IPS-NIHi7 (cell line): ENCODE measurements around the gene GDF10.

Experiments
- DNase-seq: peaks from one replicate; pipeline ENCODE4 v3.0.0; 2012; ENCODE audit warnings: mixed read lengths; ENCODE audit errors: extremely low spot score

Gene GDF10

DNA sequence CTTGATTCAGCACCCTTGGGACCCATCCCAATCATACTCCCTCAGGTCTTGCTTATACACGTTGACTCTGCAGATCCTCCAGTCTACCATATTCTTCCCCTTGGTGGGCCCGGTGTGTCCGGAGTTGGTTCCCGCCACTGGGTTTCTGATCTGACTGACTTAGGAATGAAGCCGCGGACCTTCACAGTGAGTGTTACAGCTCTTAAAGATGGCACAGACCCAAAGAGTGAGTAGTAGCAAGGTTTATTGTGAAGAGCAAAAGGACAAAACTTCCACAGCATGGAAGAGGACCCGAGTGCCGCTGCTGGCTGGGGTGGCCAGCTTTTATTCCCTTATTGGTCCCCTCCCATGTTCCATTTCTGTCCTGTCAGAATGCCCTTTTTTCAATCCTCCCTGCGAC lies 5.9 kb upstream of the GDF10 start:
- DNase-seq = no peak

GRCh38 chr10:47294501-47294900 lies 5.5 kb upstream of the GDF10 start:
- DNase-seq = no peak

GRCh38 chr10:47295411-47295810 lies 4.6 kb upstream of the GDF10 start:
- no peak for DNase-seq

- DNase-seq = no peak
These were observed 3.7 kb upstream of the GDF10 start for GRCh38 chr10:47296156-47296894.

DNA sequence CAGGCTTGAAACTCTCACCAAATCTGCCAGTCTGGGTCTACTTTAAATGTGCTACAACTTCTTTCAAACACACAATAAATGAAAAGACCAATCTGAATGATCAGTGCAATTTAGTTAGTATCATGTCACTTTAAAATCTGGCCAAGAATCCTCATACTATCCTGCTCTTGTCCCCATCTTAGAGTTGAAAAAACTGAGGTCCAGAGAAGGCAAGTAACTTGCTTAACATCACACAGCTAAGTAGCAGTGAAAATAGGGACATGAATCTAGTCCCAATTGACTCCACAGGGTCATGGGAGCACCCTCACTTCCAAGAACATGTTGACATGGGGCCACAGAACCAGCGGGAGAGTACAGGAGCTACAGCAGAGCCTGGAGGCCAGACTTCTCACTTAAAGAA lies 3.1 kb upstream of the GDF10 start:
- no peak for DNase-seq

- DNase-seq = no peak
These were observed 2.0 kb upstream of the GDF10 start for GRCh38 chr10:47297866-47298540.

- no peak for DNase-seq
These were observed 1.3 kb upstream of the GDF10 start for GRCh38 chr10:47298715-47299114.

- peak; percentile 34 for DNase-seq
These were observed 483 bp downstream of the GDF10 start for GRCh38 chr10:47300429-47300931.

- no peak for DNase-seq
These were observed 1.8 kb downstream of the GDF10 start for GRCh38 chr10:47301833-47302232.

DNA sequence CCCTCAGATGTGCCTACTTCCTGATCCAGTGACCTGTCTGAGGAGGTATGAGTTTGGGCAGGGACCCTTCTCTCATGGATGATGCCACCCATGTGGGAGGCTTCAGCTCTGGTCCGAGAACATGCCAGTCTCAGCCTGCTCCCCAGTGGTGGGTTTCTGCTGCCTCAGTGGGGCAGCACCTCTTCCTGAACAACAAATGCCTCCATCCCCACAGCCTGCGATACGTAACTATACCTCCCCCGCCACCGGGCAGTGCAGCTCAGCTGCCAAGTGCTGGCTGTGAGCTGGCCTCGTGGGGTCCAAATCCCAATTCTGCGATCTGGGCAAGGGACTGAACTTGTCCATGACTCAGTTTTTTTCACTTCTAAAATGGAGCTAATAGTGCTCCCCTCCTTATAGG lies 3.1 kb downstream of the GDF10 start:
- no peak for DNase-seq

DNA sequence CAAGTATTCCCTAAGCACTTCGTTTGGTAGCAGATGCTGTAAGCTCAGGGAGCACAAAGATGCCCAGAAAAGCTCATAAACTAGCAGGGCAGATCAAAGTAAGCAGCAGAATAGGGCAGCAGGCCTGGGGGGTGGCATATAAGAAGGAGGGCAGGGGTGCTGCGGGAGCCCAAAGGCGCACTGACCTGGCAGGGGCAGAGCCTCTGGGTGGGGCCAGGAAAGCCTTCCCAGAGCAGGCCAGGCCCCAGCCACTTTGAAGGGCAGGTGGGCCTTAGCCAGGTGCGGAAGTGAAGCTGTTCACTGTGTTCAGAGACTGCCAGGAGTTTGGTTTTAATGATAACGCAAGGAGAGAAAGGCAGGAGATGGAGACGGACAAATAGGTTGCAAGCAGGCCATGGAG lies 3.9 kb downstream of the GDF10 start:
- DNase-seq = no peak

DNA sequence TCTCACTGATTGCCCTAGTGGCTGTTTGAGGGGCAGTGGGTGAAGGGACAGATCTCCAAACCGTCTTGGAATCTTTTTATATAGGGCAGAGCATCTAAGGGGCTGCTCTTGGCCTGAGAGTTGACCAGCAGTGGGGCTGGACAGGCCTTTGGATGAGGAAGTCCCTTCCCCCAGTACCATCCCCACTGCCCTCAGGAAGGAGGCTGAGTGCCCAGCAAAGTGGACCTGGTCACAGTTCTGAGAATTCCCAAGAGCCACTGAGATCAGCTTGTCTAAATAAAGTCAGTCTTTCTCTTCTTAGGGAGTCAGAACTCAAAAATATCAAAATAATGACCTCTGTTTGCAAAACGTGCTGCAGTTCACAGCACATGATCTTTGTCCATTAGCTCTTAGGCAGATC lies 5.6 kb downstream of the GDF10 start:
- DNase-seq = no peak

DNA sequence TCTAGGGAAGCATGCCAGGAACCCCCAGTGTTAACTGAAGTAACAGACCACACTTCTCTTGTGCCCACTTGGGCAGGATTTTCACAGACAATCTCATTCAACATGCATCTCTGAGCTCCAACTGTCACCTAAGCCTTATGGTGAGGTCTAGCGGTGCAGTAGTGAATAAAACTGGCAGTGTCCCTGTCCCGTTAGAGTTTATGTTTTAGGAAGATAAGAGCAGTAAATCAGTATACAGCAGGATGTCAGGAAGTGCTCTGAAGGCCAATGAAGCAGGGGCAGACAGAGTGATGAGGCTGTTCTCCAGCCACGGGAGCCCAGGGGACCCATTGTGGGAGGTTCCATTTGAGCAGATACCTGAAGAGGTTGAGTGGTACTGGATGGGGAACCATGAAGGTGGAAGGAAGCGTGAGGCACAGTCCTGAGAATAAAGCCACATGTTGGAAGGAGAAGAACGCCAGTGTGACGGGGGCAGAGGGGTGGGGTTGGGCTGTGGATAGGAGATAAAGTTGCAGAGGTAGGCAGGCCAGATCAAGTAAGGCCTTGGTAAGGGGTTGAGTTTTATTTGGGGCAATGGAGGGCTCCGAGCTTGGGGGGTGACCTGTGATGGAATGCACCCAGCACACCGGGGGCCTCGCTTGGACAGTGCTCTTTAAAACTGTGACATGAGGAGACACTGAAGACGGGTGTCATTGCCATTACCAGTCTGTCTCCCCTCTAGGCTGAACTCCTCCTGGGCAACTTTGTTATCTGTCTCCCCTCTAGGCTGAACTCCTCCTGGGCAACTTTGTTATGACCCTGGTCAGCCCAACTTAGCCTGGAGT lies 6.6 kb downstream of the GDF10 start:
- DNase-seq = no peak

GRCh38 chr10:47307381-47307780 lies 7.4 kb downstream of the GDF10 start:
- DNase-seq = no peak

- DNase-seq = no peak
These were observed 8.8 kb downstream of the GDF10 start for GRCh38 chr10:47308775-47309174.

DNA sequence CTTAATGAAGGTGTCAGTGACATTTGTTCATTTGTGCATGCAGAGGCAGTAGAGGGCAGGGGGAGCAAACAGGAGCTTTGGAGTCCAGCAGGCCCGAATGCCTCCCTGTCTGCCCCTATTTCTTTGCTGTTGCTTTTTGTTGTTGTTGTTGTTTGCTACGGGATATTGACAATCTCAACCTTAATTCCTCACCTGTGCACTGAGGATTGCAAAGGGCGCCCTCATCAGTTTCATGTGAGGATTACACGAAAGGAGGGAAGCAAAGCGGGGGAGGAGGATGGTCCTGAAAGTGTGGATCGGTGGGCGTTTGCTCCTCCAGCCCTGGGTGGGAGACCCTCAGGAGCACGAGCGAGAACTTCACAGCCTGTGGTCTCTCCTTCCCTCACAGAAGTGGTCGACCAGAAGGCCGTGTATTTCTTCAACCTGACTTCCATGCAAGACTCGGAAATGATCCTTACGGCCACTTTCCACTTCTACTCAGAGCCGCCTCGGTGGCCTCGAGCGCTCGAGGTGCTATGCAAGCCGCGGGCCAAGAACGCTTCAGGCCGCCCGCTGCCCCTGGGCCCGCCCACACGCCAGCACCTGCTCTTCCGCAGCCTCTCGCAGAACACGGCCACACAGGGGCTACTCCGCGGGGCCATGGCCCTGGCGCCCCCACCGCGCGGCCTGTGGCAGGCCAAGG lies 9.6 kb downstream of the GDF10 start:
- DNase-seq = peak; percentile 56

DNA sequence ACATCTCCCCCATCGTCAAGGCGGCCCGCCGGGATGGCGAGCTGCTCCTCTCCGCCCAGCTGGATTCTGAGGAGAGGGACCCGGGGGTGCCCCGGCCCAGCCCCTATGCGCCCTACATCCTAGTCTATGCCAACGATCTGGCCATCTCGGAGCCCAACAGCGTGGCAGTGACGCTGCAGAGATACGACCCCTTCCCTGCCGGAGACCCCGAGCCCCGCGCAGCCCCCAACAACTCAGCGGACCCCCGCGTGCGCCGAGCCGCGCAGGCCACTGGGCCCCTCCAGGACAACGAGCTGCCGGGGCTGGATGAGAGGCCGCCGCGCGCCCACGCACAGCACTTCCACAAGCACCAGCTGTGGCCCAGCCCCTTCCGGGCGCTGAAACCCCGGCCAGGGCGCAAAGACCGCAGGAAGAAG lies 10.1 kb downstream of the GDF10 start:
- no peak for DNase-seq

- DNase-seq = no peak
These were observed 11.4 kb downstream of the GDF10 start for GRCh38 chr10:47311193-47311931.

DNA sequence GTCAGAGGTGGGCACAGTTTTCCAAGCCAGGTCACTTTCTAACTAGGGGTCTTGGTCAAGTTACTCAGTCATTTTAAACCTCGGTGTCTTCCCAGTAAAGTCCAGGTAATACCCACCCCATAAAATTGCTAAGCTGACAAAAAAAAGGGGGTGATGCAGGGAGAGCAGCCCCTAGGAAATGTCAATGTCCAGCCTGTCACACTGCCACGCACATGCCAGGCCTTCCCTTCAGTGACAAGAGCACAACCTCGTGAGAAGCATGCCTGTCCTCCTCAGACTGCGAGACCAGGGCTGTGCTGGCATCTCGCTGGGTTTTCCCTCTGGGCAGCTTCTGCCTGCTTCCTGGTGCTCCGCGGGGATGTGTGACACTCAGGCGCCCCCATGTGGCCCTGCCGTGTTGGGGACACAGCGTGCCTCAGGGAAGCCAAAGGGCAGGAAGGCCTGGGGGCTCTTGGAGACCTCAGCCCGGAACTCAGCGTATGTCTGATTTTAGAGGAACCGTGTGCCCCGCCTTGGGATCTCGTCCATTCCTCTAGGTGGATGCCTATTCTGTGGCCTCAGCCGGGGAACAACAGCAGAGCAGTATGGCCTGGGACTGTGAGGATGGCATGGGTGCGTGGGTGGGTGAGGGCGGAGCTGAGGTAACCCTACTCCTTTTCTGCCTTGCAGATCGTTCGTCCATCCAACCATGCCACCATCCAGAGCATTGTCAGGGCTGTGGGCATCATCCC lies 12.1 kb downstream of the GDF10 start:
- DNase-seq = peak; percentile 87

GRCh38 chr10:47312663-47312995 lies 12.6 kb downstream of the GDF10 start:
- DNase-seq = no peak
